H7 (cell line): ENCODE results near the gene MSS51. TPM values are rescaled to one million over a fixed set of nuclear protein-coding genes. Genes with fewer than 3 reads are reported as not detected.

Experiments
- DNase-seq: peaks from one replicate; pipeline ENCODE4 v3.0.0; 2012
- H3K27me3 ChIP-seq: 2 replicates; pipeline ENCODE4 v1.6.0; 2011; ENCODE audit warnings: mild to moderate bottlenecking, low read length; ENCODE audit not compliant: control insufficient read depth, insufficient read depth
- H3K36me3 ChIP-seq: replicated peaks from 2 replicates; pipeline ENCODE4 v1.5.1; 2011; ENCODE audit warnings: low read length; ENCODE audit not compliant: control insufficient read depth, insufficient read depth
- H3K4me3 ChIP-seq: 2 replicates; pipeline ENCODE4 v1.5.1; 2011; ENCODE audit warnings: low read depth, mild to moderate bottlenecking, control low read depth, low read length, moderate library complexity; ENCODE audit not compliant: insufficient read depth
- total RNA-seq: library from RNA; depleted of rRNA; stranded (reverse); fragments of >200 nt; shearing (Covaris generic); gene quantifications from 2 replicates; pipeline ENCODE4 v1.2.3, GENCODE V29; 2014; rRNA removed

The MSS51 gene
- 1.7 and 2.2 TPM in 2 replicates for total RNA-seq

- H3K36me3 ChIP-seq: peaks cover 6% of the 10 kb centered on the region
Measured at GRCh38 chr10:73433538-73433867, at the start of gene MSS51. Gene MSS51 (minus strand): TSS chr10:73433561. CDS start chr10:73428284, 5,277 bp downstream.

DNA sequence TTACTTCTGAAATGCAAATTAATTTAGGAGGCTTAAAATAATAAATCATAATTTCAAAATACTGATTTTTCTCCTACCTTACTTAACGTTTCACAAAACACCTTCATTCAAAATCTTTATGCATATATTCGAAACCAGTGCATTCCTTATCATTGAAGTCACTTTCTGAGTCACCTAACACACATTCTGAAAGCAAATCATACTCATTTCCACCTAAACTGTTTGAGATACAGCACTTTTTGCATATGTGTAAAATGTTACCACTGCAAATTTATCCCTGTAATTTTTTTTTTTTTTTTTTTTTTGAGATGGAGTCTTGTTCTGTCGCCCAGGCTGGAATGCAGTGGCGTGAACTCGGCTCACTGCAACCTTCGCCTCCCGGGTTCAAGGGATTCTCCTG, 46.8 kb upstream of the MSS51 start:
- no peaks in the 10 kb centered on the region for H3K27me3 ChIP-seq
- H3K4me3 ChIP-seq: no peak overlapping the region
- DNase-seq: no peak
- H3K36me3 ChIP-seq: no peaks in the 10 kb centered on the region; the same call in none of the 2 replicates

More at GRCh38 chr10:73433538-73433867, at the start of gene MSS51:
- no peaks in the 10 kb centered on the region for H3K27me3 ChIP-seq
- no peak within 1 kb of the TSS for H3K4me3 ChIP-seq
- DNase-seq: no peak

DNA sequence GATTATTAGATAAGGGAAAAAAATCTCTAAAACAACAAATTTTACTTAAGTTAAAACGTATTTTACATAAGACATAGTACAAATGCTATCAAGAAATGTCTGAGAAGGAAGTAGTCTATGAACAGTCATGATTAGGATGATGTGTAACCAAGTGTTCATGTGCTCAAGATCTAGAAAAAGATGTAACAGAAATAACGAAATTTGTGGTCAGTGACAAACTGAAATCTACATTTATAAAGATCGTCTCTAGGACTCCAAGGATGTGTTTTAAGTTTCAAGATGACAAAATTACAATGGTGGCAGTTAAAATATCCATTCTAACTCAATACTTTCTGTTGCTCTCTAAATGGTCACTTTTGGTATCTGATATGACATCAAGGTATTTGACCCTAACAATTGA, 45.3 kb upstream of the MSS51 start:
- Histone ChIP-seq H3K4me3 (no peak overlapping the region), H3K27me3 (no peaks in the 10 kb centered on the region), H3K36me3 (peaks cover 1% of the 10 kb centered on the region)
- DNase-seq: no peak

DNA sequence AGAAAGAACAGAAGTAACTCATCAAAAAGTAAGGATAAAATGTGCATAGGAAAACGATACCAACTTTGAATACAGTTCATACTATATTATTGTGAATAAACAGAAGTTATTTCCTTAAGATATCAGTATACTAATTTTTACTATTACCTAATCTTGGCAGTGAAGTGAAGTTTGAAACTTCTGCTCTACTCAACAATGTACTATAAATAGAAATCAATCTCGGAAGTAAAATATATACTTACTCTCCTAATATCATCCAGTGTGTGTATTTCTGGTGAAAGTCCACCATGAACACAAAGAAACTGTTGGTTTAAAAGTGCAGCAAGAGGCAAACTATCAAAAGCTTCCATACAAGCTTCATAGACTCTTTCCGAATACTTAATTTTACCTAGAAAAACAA, 37.9 kb upstream of the MSS51 start:
- H3K4me3 ChIP-seq: no peak overlapping the region
- H3K36me3 ChIP-seq: peaks cover 1% of the 10 kb centered on the region
- DNase-seq: no peak
- H3K27me3 ChIP-seq: no peaks in the 10 kb centered on the region

DNA sequence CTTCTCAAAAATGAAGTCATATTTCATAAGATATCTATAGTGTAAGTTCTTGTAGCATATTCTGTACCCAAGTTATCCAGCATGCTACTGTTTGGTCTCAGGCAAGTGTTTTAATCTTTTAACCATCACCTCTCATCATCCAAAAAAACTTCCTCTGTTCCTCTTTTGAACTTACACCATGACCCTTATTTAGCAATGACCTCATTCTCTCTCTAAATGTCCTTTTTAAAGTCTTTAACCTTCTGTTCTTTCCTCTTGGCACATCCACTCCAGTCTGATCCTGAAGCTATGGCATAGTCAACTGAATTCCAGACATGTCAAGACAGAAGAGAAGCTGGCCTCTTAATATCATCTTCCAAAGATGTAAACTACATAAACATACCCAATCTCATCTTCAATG, 36.2 kb upstream of the MSS51 start:
- Histone ChIP-seq H3K4me3 (no peak overlapping the region), H3K36me3 (peaks cover 2% of the 10 kb centered on the region; the same call in 1 of the 2 replicates), H3K27me3 (no peaks in the 10 kb centered on the region)
- DNase-seq: no peak

DNA sequence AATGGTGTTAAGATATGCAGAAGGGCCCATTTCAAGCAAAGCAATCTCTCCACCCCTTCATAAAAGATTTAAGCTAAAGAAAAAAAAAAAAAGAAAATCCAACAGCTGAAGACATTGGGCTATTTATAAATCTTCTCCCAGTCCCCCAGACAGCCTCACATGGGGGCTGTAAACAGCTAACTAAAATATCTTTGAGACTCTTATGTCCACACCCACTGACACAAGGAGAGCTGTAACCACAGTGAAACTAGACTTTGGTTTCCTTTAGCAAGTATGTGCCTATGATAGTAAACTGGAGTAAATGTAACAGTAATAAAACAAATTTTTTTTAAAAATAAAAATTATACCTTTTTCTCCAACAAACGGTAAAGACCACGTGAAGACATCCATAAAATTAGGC, 33.8 kb upstream of the MSS51 start:
- Histone ChIP-seq H3K4me3 (no peak overlapping the region), H3K27me3 (no peaks in the 10 kb centered on the region), H3K36me3 (peaks cover 2% of the 10 kb centered on the region; the same call in 1 of the 2 replicates)
- no peak for DNase-seq

DNA sequence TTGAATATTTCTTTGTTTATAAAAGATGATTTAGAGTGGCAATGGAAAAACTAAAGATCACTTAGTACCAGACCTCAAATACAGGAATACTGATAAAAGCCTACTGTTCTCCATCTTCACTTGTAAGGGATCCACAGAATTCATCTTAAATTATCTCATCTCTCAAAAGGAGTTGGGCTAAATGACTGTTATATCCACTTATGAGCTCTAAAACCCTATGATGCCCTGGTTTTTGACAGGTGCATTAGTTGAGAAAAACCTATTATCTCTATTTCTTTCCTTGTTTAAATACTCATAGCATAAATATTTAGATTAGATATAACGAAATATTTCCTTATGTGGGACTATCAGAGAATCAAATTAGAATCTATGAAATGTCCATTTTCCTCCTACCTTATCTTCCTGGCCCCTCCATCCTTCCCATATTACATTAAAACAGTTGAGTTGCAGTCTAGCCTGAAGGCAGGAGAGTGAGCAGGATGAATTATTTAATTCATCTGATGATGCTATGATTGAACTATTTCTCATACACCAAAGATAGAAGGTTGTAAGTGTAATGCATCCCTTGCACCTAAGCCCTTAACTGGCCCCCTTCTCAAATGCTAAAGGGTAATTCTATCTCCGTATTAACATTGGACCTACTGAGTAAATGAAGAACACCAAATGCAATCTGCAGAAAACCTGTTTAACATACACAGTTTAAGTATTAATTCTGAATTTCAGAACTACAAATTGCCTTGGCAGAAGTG, 32.8 kb upstream of the MSS51 start:
- no peak for DNase-seq
- Histone ChIP-seq H3K36me3 (peaks cover 2% of the 10 kb centered on the region; the same call in 1 of the 2 replicates), H3K4me3 (no peak overlapping the region), H3K27me3 (no peaks in the 10 kb centered on the region)

- DNase-seq: no peak
- Histone ChIP-seq H3K27me3 (no peaks in the 10 kb centered on the region), H3K4me3 (no peak overlapping the region), H3K36me3 (peaks cover 5% of the 10 kb centered on the region; the same call in 1 of the 2 replicates)
Measured at GRCh38 chr10:73460897-73461296, 27.5 kb upstream of the MSS51 start.

GRCh38 chr10:73459683-73460314, 26.4 kb upstream of the MSS51 start:
- no peak for DNase-seq
- Histone ChIP-seq H3K36me3 (0 out of 2 replicates have a peak, but pooled peaks cover 3% of the 10 kb centered on the region), H3K4me3 (no peak overlapping the region), H3K27me3 (no peaks in the 10 kb centered on the region)

DNA sequence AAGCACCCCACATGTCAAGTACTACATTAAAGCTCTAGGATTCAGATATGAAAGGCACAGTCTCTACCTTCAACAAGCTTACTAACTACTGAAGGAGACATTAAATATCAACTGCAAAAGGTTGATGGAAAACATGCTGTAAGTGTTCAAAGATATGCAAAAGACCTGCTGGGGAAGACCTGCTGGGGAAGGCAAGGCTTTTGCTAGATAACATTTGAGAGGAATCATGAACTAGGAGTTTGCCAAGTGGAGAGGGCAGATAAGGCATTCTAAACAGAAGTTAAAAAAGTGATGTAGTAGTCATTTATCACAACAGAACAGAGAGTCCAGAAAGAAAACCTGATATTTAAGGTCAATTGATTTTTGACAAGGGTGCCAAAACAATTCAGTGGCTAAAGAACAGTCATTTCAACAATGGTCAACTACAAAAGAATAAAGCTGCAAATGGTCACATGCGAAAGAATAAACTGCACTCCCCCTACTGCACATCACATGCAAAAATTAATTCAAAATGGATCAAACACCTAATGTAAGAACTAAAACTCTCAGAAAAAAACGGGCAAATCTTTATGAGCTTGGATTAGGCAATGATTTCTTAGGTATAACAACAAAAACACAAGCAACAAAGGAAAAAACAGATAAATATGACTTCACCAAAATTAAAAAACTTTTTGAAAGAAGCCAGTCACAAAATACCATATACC, 23.0 kb upstream of the MSS51 start:
- DNase-seq: peak; percentile 15
- 0 out of 2 replicates have a peak, but pooled peaks cover 3% of the 10 kb centered on the region for H3K36me3 ChIP-seq
- H3K4me3 ChIP-seq: no peak overlapping the region
- H3K27me3 ChIP-seq: no peaks in the 10 kb centered on the region

DNA sequence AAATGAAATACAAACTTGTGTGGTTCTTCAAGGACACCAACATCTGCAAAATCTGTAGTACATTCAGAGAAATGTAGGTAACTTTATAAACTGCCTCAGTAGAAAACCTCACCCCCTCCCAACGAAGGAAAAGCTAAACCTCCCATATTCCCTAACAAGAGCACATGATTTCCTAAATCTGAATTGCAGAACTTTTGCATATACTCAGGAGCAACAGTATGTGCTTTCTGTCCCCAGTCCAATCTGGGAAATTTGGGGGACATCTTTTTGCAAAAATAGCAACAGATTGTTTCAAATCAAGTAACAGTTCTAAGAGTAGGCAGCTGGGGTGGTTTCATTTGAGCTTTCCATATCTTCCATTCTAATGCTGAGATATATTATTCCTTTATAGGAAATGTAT, 15.8 kb upstream of the MSS51 start:
- DNase-seq: no peak
- H3K27me3 ChIP-seq: no peaks in the 10 kb centered on the region
- no peak overlapping the region for H3K4me3 ChIP-seq
- H3K36me3 ChIP-seq: peaks cover 1% of the 10 kb centered on the region; the same call in 1 of the 2 replicates

DNA sequence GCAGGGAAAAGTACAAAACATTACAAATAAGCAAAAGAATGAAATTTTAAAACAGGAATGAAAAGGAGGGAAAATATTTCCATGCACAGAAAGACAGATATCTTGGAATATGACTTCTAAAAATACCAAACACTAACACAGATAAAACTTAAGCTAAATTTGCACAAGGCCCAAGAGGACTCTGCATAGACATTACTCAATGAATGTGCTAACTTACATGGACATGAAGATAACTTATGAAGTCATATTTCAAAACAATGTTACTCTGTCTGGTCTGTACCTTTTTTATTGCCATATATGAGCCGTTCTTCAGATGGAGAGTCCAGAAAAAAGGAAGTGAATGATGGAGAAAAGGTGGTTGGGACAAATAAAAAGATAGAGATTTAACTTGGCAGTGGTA, 15.0 kb upstream of the MSS51 start:
- H3K36me3 ChIP-seq: peaks cover 1% of the 10 kb centered on the region; the same call in 1 of the 2 replicates

GRCh38 chr10:73446926-73447325, 13.6 kb upstream of the MSS51 start:
- H3K4me3 ChIP-seq: no peak overlapping the region
- DNase-seq: no peak
- peaks cover 1% of the 10 kb centered on the region; the same call in 1 of the 2 replicates for H3K36me3 ChIP-seq
- H3K27me3 ChIP-seq: no peaks in the 10 kb centered on the region

More for the DNA sequence above, 15.0 kb upstream of the MSS51 start:
- no peak for DNase-seq
- H3K27me3 ChIP-seq: no peaks in the 10 kb centered on the region
- H3K4me3 ChIP-seq: no peak overlapping the region

GRCh38 chr10:73444457-73444856, 11.1 kb upstream of the MSS51 start:
- no peak for DNase-seq

More at GRCh38 chr10:73444457-73444856, 11.1 kb upstream of the MSS51 start:
- Histone ChIP-seq H3K4me3 (no peak overlapping the region), H3K36me3 (peaks cover 1% of the 10 kb centered on the region; the same call in 1 of the 2 replicates), H3K27me3 (no peaks in the 10 kb centered on the region)
